Breast epithelium (tissue), 4 donors: Measurements from ENCODE around the gene ASCC3. TPM values are rescaled to one million over a fixed set of nuclear protein-coding genes. Genes with fewer than 3 reads are reported as not detected.

Experiments
- DNase-seq, 2 donors: peaks; one replicate each; pipeline ENCODE4 v3.0.0-alpha.2; 2019; ENCODE audit warnings: low spot score in 2 of 2
- H3K27ac ChIP-seq, 2 donors: fragments of 200-600 bp; sonication (generic) in 1 of 2; one replicate each; pipeline ENCODE4 v1.5.1; 2016 to 2019; ENCODE audit warnings: mild to moderate bottlenecking in 1 of 2
- H3K27me3 ChIP-seq, 2 donors: fragments of 200-600 bp; sonication (generic) in 1 of 2; one replicate each; pipeline versions ENCODE4 v1.5.1 to v1.6.0; 2017 to 2019; ENCODE audit warnings: control low read depth in 1 of 2, mild to moderate bottlenecking in 1 of 2
- H3K36me3 ChIP-seq: fragments of 200-600 bp; one replicate; pipeline ENCODE4 v1.5.1; 2019
- H3K4me1 ChIP-seq, 2 donors: fragments of 200-600 bp; sonication (generic); one replicate each; pipeline ENCODE4 v1.5.1; 2016 to 2019; ENCODE audit warnings: control low read depth in 1 of 2
- H3K4me3 ChIP-seq, 3 donors: fragments of 200-600 bp; sonication (generic); 1 replicate in 2 of 3; 2 replicates in 1 of 3; pipeline ENCODE4 v1.5.1; 2016 to 2019; ENCODE audit warnings: mild to moderate bottlenecking in 3 of 3, moderate library complexity in 2 of 3
- H3K9me3 ChIP-seq, 2 donors: fragments of 200-600 bp; sonication (generic) in 1 of 2; one replicate each; pipeline ENCODE4 v1.5.1; 2016 to 2019; ENCODE audit warnings: control low read depth in 1 of 2
- CTCF ChIP-seq, 3 donors: fragments of 450-650 bp; IDR thresholded peaks; one replicate each; pipeline ENCODE4 v1.5.1; 2016 to 2017; ENCODE audit warnings: antibody characterized with exemption in 3 of 3, mild to moderate bottlenecking in 3 of 3, moderate library complexity in 3 of 3
- POLR2A ChIP-seq: fragments of 450-650 bp; IDR thresholded peaks from one replicate; pipeline ENCODE4 v1.6.1; 2016; ENCODE audit warnings: antibody characterized with exemption, mild to moderate bottlenecking, moderate library complexity
- POLR2AphosphoS5 ChIP-seq, 3 donors: sonication (generic); formaldehyde crosslinking; IDR thresholded peaks; one replicate each; pipeline ENCODE4 v1.6.1; 2017; ENCODE audit warnings: antibody characterized with exemption in 3 of 3
- intact Hi-C: fragments of 100-400 bp; cut with DNase I; formaldehyde crosslinking; loops from one replicate; pipeline ENCODE4 v1.15.1; 2023; ENCODE audit warnings: low total_unique reads
- total RNA-seq, 3 donors: library from RNA; depleted of rRNA; stranded (reverse); fragments of >200 nt; gene quantifications; one replicate each; pipeline ENCODE4 v1.1.0, GENCODE V29; 2016

Gene ASCC3
- total RNA-seq, 3 donors from 2014 or later = 23.5 to 49.3 (median 44.6) TPM

DNA sequence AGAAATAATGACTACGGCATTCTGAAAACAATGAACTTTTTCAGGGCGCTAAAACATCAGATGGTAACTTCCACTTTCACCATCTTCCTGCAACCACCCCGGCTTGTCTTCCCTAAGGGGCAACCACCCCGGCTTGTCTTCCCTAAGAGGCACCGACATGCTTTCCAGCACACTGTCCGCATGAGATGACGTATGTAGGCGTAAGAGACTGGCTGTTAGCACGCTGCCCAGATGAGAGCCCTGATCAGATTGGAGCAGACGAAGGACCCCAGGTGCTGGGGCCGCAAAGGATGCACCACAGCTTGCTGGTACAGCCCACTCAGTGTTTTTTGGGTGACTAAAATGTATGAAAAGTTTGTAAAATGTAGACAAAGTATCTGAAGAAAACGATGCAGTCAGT lies 29.3 kb downstream of the ASCC3 start:
- DNase-seq = no peak
- Histone ChIP-seq H3K27ac (no peak overlapping the region), H3K27me3 (no peaks in the 10 kb centered on the region), H3K36me3 (no peaks in the 10 kb centered on the region), H3K4me1 (no peaks in the 10 kb centered on the region), H3K4me3 (no peak overlapping the region), H3K9me3 (no peaks in the 10 kb centered on the region)
- intact Hi-C loops = no loop called here
- TF ChIP-seq CTCF (IDR thresholded peaks at IDR 0.05) = no peak
- no peak for TF ChIP-seq POLR2AphosphoS5 (IDR thresholded peaks at IDR 0.05)
- TF ChIP-seq POLR2A = no peak

DNA sequence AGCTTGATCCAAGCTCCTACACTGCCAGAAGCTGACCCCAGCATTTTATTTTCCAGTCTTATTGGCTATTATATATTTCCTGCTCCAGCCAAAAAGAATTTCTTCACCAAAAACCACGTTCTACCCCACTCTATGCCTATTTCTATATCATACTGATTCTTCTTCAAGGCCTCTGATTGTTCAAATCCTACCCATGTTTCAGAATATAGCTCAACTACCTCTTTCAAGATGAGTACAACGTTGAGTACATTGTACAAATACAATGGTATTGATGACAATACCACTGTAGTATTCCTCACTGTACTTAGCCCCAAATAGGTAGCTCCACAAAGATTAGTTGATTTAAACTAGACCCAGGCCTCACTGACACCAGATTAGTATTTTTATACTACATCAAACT lies 31.0 kb downstream of the ASCC3 start:
- intact Hi-C loops = no loop called here
- H3K27ac ChIP-seq = no peak overlapping the region

GRCh38 chr6:100846276-100846675 lies 34.9 kb downstream of the ASCC3 start:
- Histone ChIP-seq H3K27me3 (no peaks in the 10 kb centered on the region), H3K4me3 (no peak overlapping the region), H3K27ac (no peak overlapping the region), H3K9me3 (no peaks in the 10 kb centered on the region), H3K36me3 (no peaks in the 10 kb centered on the region), H3K4me1 (no peaks in the 10 kb centered on the region)
- DNase-seq = no peak
- intact Hi-C loops = no loop called here
- TF ChIP-seq POLR2A (no peak), POLR2AphosphoS5 (IDR thresholded peaks at IDR 0.05) (no peak), CTCF (IDR thresholded peaks at IDR 0.05) (no peak)

More for the DNA sequence above, 31.0 kb downstream of the ASCC3 start:
- H3K27me3 ChIP-seq = no peaks in the 10 kb centered on the region
- TF ChIP-seq POLR2AphosphoS5 (IDR thresholded peaks at IDR 0.05) = no peak
- TF ChIP-seq POLR2A = no peak
- TF ChIP-seq CTCF (IDR thresholded peaks at IDR 0.05) = no peak
- no peak for DNase-seq
- H3K4me1 ChIP-seq = no peaks in the 10 kb centered on the region
- no peaks in the 10 kb centered on the region for H3K9me3 ChIP-seq
- H3K36me3 ChIP-seq = no peaks in the 10 kb centered on the region
- H3K4me3 ChIP-seq = no peak overlapping the region

DNA sequence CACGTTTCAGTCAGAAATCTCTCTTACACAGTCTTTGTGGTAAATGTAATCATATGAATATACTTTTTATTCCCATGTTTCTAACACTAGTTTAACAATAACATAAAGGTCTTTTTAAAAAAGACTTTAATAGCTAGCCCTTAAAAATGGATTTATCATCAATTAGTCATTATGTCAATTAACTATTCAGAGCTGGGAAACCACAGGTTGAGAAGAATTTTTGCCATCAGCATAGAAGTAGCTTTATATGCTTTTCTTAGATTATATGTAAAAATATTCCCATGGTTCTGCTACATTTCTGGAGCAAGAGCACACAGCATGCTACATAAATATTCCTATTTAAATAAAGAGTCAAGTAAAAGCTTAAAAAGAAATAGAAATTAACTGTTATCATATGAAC lies 35.5 kb downstream of the ASCC3 start:
- no peak overlapping the region for H3K27ac ChIP-seq
- H3K9me3 ChIP-seq = no peaks in the 10 kb centered on the region
- no peak for DNase-seq
- intact Hi-C loops = no loop called here
- TF ChIP-seq POLR2AphosphoS5 (IDR thresholded peaks at IDR 0.05) = no peak
- TF ChIP-seq POLR2A = no peak
- no peak for TF ChIP-seq CTCF (IDR thresholded peaks at IDR 0.05)
- no peaks in the 10 kb centered on the region for H3K27me3 ChIP-seq
- H3K4me3 ChIP-seq = no peak overlapping the region
- H3K36me3 ChIP-seq = no peaks in the 10 kb centered on the region
- H3K4me1 ChIP-seq = no peaks in the 10 kb centered on the region

DNA sequence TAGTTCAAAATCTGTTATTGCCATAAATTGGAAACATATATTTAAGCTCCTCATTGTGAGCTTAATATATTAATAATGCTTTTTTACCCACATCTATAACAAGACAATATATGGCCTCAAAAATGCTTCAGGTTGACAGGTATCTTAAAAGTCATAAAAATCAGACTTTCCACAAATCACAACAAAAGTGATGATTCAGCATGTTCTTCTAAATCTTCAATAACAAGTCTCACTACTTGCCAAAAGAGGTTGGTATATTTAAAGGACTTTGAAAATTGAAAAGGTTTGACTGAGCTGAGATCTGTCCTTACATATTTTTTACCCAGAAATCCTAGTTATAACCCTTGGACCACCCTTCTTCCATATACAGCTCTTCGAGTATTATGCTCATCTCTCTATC lies 41.7 kb downstream of the ASCC3 start:
- no peak for DNase-seq
- H3K27me3 ChIP-seq = no peaks in the 10 kb centered on the region
- no peaks in the 10 kb centered on the region for H3K4me1 ChIP-seq
- H3K36me3 ChIP-seq = no peaks in the 10 kb centered on the region
- TF ChIP-seq POLR2A = no peak
- no peak for TF ChIP-seq POLR2AphosphoS5 (IDR thresholded peaks at IDR 0.05)
- no peak for TF ChIP-seq CTCF (IDR thresholded peaks at IDR 0.05)
- no peak overlapping the region for H3K27ac ChIP-seq
- H3K4me3 ChIP-seq = no peak overlapping the region
- intact Hi-C loops = no loop called here
- H3K9me3 ChIP-seq = no peaks in the 10 kb centered on the region
